Chondrocyte (in vitro differentiated cells): ENCODE measurements around the gene MX2. TPM values are rescaled to one million over a fixed set of nuclear protein-coding genes. Genes with fewer than 3 reads are reported as not detected.

Experiments
- DNase-seq: peaks from one replicate; pipeline ENCODE4 v3.0.0; 2021; ENCODE audit warnings: mixed read lengths, low spot score
- H3K27ac Mint-ChIP-seq: one replicate; pipeline ENCODE4 v1.8.0; 2021; ENCODE audit warnings: mild to moderate bottlenecking, moderate library complexity, mixed read lengths; ENCODE audit not compliant: unreplicated experiment
- H3K27me3 Mint-ChIP-seq: 2 replicates; pipeline ENCODE4 v1.8.0; 2021; ENCODE audit warnings: low read depth, mixed read lengths
- H3K36me3 Mint-ChIP-seq: 2 replicates; pipeline ENCODE4 v1.8.0; 2021; ENCODE audit warnings: low read depth, mixed read lengths
- H3K4me1 Mint-ChIP-seq: 2 replicates; pipeline ENCODE4 v1.8.0; 2021; ENCODE audit warnings: low read depth, mild to moderate bottlenecking, mixed read lengths
- H3K4me3 Mint-ChIP-seq: one replicate; pipeline ENCODE4 v1.8.0; 2021; ENCODE audit warnings: mild to moderate bottlenecking, moderate library complexity, mixed read lengths; ENCODE audit not compliant: unreplicated experiment
- H3K9me3 Mint-ChIP-seq: 2 replicates; pipeline ENCODE4 v1.8.0; 2021; ENCODE audit warnings: low read depth, mixed read lengths
- CTCF ChIP-seq: fragments of 200-600 bp; sonication (generic); IDR thresholded peaks from 2 replicates; pipeline ENCODE4 v1.5.0; 2021; ENCODE audit warnings: antibody characterized with exemption, mild to moderate bottlenecking, moderate library complexity
- total RNA-seq: library from RNA; stranded (reverse); gene quantifications from 3 replicates; pipeline ENCODE4 v1.2.1, GENCODE V29; 2021

Gene MX2
- total RNA-seq, 1 donor from 2014 or later, result not detected

GRCh38 chr21:41438425-41439113, 76.7 kb downstream of the MX2 start:
- Mint-ChIP-seq H3K9me3 (peaks cover 12% of the 10 kb centered on the region), H3K36me3 (peaks cover 9% of the 10 kb centered on the region)

GRCh38 chr21:41439248-41439647, 77.4 kb downstream of the MX2 start:
- no peaks in the 10 kb centered on the region for H3K4me1 Mint-ChIP-seq
- no peak for TF ChIP-seq CTCF
- no peak overlapping the region for H3K4me3 Mint-ChIP-seq
- peaks cover 9% of the 10 kb centered on the region for H3K36me3 Mint-ChIP-seq
- H3K27me3 Mint-ChIP-seq, result no peaks in the 10 kb centered on the region
- peaks cover 12% of the 10 kb centered on the region for H3K9me3 Mint-ChIP-seq
- no peak for DNase-seq
- no peak overlapping the region for H3K27ac Mint-ChIP-seq

More at GRCh38 chr21:41438425-41439113, 76.7 kb downstream of the MX2 start:
- no peaks in the 10 kb centered on the region for H3K4me1 Mint-ChIP-seq
- H3K27me3 Mint-ChIP-seq, result no peaks in the 10 kb centered on the region
- no peak overlapping the region for H3K27ac Mint-ChIP-seq
- no peak for TF ChIP-seq CTCF
- H3K4me3 Mint-ChIP-seq, result no peak overlapping the region
- DNase-seq, result no peak

GRCh38 chr21:41441546-41441945, 79.7 kb downstream of the MX2 start:
- Mint-ChIP-seq H3K27me3 (no peaks in the 10 kb centered on the region), H3K27ac (no peak overlapping the region), H3K9me3 (no peaks in the 10 kb centered on the region), H3K4me1 (no peaks in the 10 kb centered on the region), H3K4me3 (no peak overlapping the region), H3K36me3 (peaks cover 1% of the 10 kb centered on the region)
- no peak for TF ChIP-seq CTCF
- no peak for DNase-seq

GRCh38 chr21:41442481-41443186, 80.8 kb downstream of the MX2 start:
- no peak overlapping the region for H3K4me3 Mint-ChIP-seq
- no peak overlapping the region for H3K27ac Mint-ChIP-seq
- no peak for DNase-seq
- H3K4me1 Mint-ChIP-seq, result no peaks in the 10 kb centered on the region
- no peaks in the 10 kb centered on the region for H3K27me3 Mint-ChIP-seq
- TF ChIP-seq CTCF, result no peak
- H3K36me3 Mint-ChIP-seq, result peaks cover 3% of the 10 kb centered on the region
- H3K9me3 Mint-ChIP-seq, result no peaks in the 10 kb centered on the region

- no peak for DNase-seq
- Mint-ChIP-seq H3K4me3 (no peak overlapping the region), H3K4me1 (no peaks in the 10 kb centered on the region), H3K36me3 (peaks cover 3% of the 10 kb centered on the region), H3K9me3 (no peaks in the 10 kb centered on the region), H3K27me3 (no peaks in the 10 kb centered on the region), H3K27ac (no peak overlapping the region)
- no peak for TF ChIP-seq CTCF
Measured at GRCh38 chr21:41443562-41443961, 81.7 kb downstream of the MX2 start.
